Activated naive CD8-positive, alpha-beta T cell (primary cell): ENCODE data around the gene SBF1.

Source experiments
- H3K27ac Mint-ChIP-seq: one replicate; pipeline ENCODE4 v1.8.0; 2021; ENCODE audit warnings: mixed read lengths
- H3K27me3 Mint-ChIP-seq: one replicate; pipeline ENCODE4 v1.8.0; 2021; ENCODE audit warnings: mixed read lengths
- H3K36me3 Mint-ChIP-seq: one replicate; pipeline ENCODE4 v1.8.0; 2021; ENCODE audit warnings: mixed read lengths
- H3K4me1 Mint-ChIP-seq: one replicate; pipeline ENCODE4 v1.8.0; 2021; ENCODE audit warnings: low read depth, mixed read lengths
- H3K4me3 Mint-ChIP-seq: one replicate; pipeline ENCODE4 v1.8.0; 2021; ENCODE audit warnings: mild to moderate bottlenecking, mixed read lengths
- H3K9me3 Mint-ChIP-seq: one replicate; pipeline ENCODE4 v1.8.0; 2021; ENCODE audit warnings: low read depth, mixed read lengths

The SBF1 gene

DNA sequence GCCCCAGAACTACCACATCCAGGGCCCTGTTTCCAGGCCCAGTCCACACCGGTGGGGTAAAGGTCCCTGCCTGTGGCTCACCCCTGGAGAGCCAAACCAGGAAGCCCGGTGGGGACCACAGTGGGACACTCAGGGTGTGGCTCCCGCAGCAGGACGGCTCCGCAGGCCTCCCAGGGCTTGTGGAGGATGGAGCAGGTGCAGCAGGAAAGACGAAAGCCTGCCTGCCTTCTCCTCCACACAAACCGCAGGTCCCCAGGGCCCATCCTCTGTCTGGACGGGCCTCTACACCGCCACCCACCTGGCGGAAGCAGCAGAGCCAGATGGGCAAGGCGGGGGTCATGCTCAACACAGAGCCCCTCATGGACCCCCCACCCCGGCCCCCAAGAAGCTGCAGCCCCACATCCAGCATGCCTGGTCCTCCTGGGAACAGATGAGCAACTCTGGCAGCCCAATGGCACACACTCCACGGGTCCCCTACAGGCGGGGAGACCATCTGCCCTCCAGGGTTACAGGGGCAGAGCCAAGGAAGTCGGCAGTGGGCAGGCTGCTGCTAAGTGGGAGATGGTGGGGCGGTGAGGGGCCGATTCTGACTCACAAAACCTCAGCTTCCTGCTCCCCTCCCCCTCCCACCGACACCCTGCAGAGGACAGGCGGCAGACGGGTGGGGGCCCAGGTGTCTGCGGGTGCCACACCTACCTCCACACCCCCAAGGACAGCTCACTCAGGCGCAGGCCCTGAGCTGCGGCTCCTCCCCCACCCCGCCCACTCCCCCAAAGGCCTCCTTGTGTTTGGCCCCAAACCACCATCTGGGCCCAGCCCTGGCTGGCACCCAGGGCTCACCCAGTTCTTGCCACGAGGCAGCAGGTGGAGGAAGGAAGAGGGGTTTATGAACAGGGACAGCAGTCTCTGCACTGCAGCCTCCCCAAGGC lies 5.2 kb downstream of the SBF1 start:
- Mint-ChIP-seq H3K27ac (peak overlapping the region; percentile 95), H3K4me3 (peak overlapping the region; percentile 77)

DNA sequence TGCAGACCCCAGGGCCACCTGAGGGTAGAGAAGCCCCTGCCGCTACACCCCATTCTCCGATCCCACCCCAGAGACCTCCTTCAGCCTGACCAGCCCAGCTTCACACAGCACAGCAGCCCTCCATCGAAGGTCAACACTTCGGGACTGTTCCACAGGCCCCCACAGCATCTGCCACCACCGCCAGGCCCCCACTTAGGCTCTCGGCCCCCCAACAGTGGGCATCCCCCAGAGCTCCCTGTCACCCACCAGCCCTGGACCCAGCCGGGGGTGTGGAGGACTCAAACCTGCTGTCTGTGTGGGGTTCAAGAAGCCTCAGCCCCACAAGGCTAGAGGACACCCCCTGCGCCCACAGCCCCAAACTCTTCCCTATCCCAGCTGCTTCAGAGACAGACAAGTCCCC lies 6.2 kb downstream of the SBF1 start:
- H3K27ac Mint-ChIP-seq, result peak overlapping the region; percentile 95
- H3K4me1 Mint-ChIP-seq, result peaks cover 62% of the 10 kb centered on the region
- no peaks in the 10 kb centered on the region for H3K27me3 Mint-ChIP-seq
- no peaks in the 10 kb centered on the region for H3K9me3 Mint-ChIP-seq
- H3K36me3 Mint-ChIP-seq, result peaks cover 4% of the 10 kb centered on the region
- H3K4me3 Mint-ChIP-seq, result peak overlapping the region; percentile 77

More for the DNA sequence above, 5.2 kb downstream of the SBF1 start:
- H3K9me3 Mint-ChIP-seq, result no peaks in the 10 kb centered on the region
- peaks cover 68% of the 10 kb centered on the region for H3K4me1 Mint-ChIP-seq
- peaks cover 4% of the 10 kb centered on the region for H3K36me3 Mint-ChIP-seq
- no peaks in the 10 kb centered on the region for H3K27me3 Mint-ChIP-seq

DNA sequence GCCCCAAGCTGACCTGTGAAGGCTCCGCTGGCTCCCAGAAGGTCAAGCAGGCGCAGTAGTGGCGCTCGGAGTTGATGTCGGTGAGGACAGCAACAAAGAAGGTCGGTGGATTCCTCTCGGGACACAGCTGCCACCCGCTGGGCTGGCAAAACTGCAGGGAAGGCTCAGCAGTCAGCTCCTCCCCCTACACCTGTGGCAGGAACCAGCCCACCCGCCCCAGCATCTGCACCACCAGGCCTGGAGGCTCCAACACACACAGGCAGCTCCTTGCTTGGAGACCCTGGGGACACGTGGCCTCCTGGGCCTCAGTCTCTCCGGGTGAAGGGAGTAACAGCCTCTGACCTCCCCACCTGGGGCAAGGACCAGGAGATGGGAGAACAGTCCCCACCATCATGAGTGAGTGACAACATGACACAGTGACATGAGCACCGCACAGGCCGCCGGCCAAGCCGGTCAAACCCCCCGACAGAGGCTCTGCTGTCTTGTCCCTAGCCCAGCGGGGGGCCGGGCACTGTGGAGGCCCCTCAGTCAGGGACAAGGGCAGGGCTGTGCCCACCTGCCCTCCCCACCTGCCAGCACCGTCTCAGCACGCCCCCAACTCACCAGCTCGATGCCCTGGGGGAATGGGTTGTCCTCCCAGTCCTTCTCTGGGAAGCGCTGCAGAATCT lies 6.9 kb downstream of the SBF1 start:
- no peaks in the 10 kb centered on the region for H3K27me3 Mint-ChIP-seq
- H3K36me3 Mint-ChIP-seq, result peaks cover 4% of the 10 kb centered on the region
- peaks cover 55% of the 10 kb centered on the region for H3K4me1 Mint-ChIP-seq
- peak overlapping the region; percentile 77 for H3K4me3 Mint-ChIP-seq
- H3K9me3 Mint-ChIP-seq, result no peaks in the 10 kb centered on the region
- H3K27ac Mint-ChIP-seq, result no peak overlapping the region

DNA sequence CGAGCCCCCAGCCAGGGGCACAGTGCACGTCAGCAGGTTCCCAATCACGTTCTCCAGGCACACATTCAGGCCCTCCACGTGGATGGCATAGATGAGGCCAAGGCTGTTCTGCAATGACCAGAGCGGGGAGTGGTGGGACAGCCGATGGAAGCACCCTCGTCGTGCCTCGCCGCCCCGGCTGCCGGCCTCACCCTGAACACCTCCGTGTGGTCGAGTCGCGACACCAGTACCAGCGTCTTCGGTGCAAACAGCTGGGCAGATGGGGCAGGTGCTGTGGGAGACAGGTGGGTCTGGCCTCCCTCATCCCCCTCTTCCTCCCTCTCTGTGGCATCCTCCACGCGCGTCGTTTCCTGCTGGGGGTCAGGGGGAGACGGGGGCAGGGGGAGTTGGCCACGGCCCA lies 7.5 kb downstream of the SBF1 start:
- no peaks in the 10 kb centered on the region for H3K9me3 Mint-ChIP-seq
- no peak overlapping the region for H3K27ac Mint-ChIP-seq
- no peaks in the 10 kb centered on the region for H3K27me3 Mint-ChIP-seq
- H3K4me3 Mint-ChIP-seq, result peak overlapping the region; percentile 44
- H3K4me1 Mint-ChIP-seq, result peaks cover 50% of the 10 kb centered on the region
- peaks cover 4% of the 10 kb centered on the region for H3K36me3 Mint-ChIP-seq

DNA sequence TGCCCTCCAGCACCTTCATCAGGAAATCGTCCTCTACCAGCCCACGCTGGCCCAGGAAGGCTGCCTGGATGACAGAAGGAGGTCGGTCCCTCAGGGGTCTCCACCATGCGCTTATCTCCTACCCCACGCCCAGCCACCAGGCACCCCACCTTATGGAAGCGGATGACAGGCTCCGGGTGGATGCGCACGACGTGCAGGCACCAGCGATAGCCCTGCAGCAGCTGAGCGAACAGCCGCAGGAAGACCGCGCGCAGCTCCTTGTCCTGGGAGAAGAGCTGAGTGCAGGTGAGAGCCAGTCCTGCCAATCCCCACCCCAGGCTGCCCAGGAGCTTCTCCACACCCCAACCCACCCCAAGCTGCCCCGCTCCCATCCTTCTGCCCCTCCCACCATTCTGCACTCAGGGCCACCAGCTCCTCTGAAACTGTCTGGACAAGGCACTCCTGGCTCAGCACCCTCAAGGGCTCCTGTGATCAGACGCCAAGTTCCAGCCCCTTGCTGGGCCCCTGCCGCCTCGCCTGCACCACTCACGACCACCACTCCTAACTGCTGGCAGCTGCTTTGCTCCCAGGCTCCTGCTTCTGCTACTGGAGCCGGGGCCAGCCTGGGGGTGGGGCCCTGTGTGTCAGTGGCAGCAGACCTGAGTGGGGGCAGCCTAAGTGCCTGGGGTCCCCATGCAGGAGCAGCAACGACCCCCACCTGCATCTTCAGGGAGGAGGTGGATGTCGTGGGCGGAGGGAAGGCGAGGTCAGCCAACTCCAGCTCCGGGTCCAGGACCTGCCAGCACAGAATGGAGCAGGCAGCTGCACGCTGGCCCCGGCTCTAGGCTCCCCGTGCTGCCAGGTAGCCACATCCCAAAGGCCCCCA lies 9.5 kb downstream of the SBF1 start:
- H3K4me3 Mint-ChIP-seq, result no peak overlapping the region
- no peaks in the 10 kb centered on the region for H3K9me3 Mint-ChIP-seq
- peaks cover 4% of the 10 kb centered on the region for H3K36me3 Mint-ChIP-seq
- H3K27ac Mint-ChIP-seq, result no peak overlapping the region
- peaks cover 31% of the 10 kb centered on the region for H3K4me1 Mint-ChIP-seq
- no peaks in the 10 kb centered on the region for H3K27me3 Mint-ChIP-seq

DNA sequence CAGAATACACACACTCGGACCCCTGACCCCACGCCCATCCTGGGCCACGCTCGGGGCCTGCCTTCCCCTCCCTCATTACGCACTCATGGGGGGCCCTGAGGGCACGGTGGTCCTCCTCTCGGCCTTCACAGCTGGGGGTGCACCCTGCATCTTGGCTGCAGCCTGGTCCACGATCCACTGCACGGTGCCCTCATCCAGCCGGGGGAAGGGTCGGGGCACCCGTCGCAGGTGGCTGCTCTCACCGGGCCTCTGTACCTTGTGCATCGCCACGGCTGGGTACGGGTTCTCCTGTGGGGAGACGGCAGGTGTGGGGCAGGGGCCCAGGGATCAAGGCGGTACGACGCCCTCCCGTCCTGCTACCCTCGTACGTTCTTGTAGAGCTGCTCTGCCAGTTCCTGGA lies 10.4 kb downstream of the SBF1 start:
- H3K9me3 Mint-ChIP-seq, result no peaks in the 10 kb centered on the region
- H3K27me3 Mint-ChIP-seq, result no peaks in the 10 kb centered on the region
- no peak overlapping the region for H3K4me3 Mint-ChIP-seq
- H3K27ac Mint-ChIP-seq, result no peak overlapping the region
- H3K4me1 Mint-ChIP-seq, result peaks cover 26% of the 10 kb centered on the region
- H3K36me3 Mint-ChIP-seq, result peaks cover 4% of the 10 kb centered on the region

DNA sequence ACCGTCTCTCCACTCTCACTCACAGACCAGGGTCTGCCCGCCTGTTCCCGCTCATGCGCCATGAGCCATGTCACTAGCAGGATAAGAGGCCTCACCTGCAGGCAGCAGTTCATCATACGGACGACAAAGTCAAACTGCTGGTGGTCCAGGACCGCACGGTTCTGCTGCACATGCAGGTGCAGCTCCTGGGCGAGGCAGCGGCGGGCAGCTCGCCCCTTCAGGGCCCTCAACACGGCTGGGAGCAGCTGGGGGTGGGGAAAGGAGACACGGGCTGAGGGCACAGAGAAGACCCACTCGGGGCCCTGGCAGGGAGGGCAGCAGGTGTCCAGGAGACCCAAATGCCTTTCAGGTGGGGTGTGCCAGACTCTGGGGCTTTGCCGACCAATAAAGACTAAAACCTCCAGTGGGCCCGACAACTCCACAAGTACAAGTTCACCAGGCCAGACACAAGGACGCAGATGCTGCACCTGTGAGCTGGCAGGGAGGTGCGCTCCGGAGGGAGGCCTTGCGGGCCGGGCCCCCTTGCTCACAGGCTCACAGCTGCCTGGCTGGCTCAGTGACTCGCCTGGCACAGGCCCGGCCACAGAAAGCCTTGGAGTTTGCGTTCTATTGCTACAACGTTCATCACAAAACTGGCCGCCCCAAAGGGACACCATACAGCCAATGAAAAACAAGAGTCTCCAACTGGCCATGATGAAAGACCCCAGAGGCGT lies 11.5 kb downstream of the SBF1 start:
- Mint-ChIP-seq H3K36me3 (peaks cover 4% of the 10 kb centered on the region), H3K9me3 (no peaks in the 10 kb centered on the region), H3K27me3 (no peaks in the 10 kb centered on the region), H3K4me1 (peaks cover 18% of the 10 kb centered on the region), H3K4me3 (no peak overlapping the region), H3K27ac (no peak overlapping the region)

DNA sequence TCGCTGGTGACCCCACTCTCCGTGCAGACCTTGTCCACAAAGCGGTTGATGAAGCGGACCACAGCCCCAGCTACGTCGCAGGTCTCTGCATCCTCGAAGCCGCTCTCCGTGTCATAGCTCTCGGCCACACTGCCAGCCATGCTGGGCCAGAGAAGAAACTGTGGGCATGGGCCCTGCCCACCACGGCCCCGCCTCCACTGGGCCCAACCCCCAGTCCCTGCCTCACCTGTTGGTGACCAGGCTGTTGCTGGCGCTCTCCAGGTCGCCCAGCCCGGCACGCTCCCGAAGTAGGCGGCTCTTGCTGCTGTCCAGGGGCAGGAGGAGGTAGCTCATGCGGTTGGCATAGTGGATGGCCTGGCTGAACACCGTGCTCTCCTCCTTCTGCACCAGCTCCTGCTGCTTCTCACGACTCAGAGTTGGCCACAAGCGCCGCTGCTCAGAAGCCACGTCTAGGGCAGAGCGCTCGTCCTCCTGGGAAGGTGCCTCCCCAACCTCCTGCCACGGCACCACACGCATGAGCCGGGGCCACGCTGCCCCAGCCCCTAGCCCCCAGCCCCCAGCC lies 12.8 kb downstream of the SBF1 start:
- Mint-ChIP-seq H3K9me3 (no peaks in the 10 kb centered on the region), H3K36me3 (peaks cover 4% of the 10 kb centered on the region), H3K27me3 (no peaks in the 10 kb centered on the region), H3K4me3 (no peak overlapping the region), H3K4me1 (peaks cover 10% of the 10 kb centered on the region), H3K27ac (no peak overlapping the region)

DNA sequence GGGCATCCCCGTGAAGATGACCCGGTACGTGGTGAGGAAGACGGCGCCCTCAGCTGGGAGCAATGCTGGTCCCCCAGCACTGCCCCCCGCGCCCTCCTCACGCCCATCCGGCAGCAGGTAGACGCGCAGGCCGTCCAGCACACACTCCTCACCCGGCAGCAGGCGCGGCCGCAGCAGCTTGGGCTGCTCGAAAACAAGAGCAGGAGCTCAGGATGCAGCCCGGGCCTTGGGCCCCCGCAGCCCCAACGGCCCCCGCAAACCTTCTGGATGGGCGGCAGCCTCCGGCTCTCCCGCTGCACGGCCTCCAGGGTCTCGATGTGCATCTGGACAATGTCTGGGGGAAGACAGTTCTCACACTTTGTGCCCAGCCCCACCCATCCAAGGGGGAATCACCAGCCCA lies 13.3 kb downstream of the SBF1 start:
- Mint-ChIP-seq H3K9me3 (no peaks in the 10 kb centered on the region), H3K36me3 (no peaks in the 10 kb centered on the region), H3K27ac (no peak overlapping the region), H3K4me3 (no peak overlapping the region), H3K27me3 (no peaks in the 10 kb centered on the region), H3K4me1 (peaks cover 5% of the 10 kb centered on the region)

DNA sequence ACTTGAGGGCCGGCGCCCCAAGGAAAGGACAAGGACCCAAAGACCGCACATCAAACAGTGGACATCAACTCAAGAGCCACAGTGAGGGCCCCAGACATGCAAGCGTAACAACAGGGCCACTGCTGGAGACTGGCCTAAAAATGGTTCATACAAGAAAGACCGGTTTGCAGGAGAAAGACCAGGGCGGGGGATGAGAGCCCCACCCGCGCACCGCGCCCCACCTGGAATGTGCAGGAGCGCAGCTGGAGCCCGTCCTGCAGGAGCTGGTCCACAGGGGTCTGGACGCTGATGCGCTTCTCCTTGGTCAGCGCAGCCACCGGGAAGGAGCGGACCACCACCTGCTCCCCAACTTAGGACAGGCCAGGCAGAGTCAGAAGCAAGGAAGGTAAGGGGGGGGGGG lies 13.9 kb downstream of the SBF1 start:
- no peak overlapping the region for H3K27ac Mint-ChIP-seq
- H3K4me3 Mint-ChIP-seq, result no peak overlapping the region
- H3K4me1 Mint-ChIP-seq, result peaks cover 2% of the 10 kb centered on the region
- H3K36me3 Mint-ChIP-seq, result no peaks in the 10 kb centered on the region
- no peaks in the 10 kb centered on the region for H3K27me3 Mint-ChIP-seq
- H3K9me3 Mint-ChIP-seq, result no peaks in the 10 kb centered on the region

DNA sequence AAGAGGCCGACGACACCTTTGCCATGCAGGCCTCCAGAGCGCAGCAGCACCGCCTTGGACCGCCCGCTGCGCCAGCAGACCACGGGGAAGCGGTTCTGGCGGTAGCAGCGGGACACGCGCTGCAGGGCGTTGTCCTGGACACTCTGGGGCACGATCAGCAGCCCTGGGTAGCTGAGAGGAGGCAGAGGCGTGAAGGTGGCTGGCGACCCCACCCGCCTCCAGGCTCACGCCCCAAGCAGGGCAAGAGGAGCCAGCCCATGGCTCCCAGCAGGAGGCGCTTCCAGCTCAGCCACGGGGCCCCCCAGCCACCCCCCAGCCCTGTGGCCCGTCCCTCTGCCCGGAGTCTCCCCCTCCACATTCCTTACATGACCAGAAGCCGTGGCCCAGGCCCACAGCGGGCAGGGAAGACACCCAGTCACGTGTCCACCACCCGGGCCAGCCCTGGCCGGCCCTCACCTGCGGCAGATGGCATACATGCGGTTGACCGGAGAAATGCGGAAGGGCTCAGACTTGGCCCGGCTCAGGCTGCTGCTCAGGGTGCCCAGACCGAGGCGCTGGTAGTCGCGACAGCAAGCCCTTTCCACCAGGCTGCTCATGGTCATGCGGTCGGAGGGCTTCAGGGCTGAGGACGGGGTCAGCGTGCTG lies 15.2 kb downstream of the SBF1 start:
- no peak overlapping the region for H3K27ac Mint-ChIP-seq
- peaks cover 2% of the 10 kb centered on the region for H3K4me1 Mint-ChIP-seq
- H3K4me3 Mint-ChIP-seq, result no peak overlapping the region
- no peaks in the 10 kb centered on the region for H3K9me3 Mint-ChIP-seq
- H3K27me3 Mint-ChIP-seq, result no peaks in the 10 kb centered on the region
- no peaks in the 10 kb centered on the region for H3K36me3 Mint-ChIP-seq

DNA sequence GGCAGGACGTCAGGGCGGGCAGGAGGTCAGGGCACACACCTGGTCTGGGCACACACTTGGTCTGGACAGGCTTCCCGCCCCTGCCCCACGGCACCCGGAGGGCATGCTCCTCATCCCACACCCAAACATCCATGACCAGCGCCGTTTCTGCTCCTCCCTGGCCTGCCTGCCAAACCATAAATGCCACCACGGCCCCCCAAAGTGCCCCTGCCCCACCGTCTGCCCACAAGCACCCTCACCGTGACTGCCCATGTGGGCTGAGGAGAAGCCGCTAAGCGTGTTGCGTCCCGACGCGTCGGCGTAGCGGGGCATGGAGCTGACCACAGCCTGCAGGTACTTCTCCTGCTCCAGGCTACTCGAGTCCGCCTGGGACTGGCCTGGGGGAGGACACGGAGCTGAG lies 15.8 kb downstream of the SBF1 start:
- H3K27ac Mint-ChIP-seq, result no peak overlapping the region
- no peaks in the 10 kb centered on the region for H3K36me3 Mint-ChIP-seq
- no peak overlapping the region for H3K4me3 Mint-ChIP-seq
- no peaks in the 10 kb centered on the region for H3K9me3 Mint-ChIP-seq
- no peaks in the 10 kb centered on the region for H3K27me3 Mint-ChIP-seq
- H3K4me1 Mint-ChIP-seq, result peaks cover 2% of the 10 kb centered on the region

DNA sequence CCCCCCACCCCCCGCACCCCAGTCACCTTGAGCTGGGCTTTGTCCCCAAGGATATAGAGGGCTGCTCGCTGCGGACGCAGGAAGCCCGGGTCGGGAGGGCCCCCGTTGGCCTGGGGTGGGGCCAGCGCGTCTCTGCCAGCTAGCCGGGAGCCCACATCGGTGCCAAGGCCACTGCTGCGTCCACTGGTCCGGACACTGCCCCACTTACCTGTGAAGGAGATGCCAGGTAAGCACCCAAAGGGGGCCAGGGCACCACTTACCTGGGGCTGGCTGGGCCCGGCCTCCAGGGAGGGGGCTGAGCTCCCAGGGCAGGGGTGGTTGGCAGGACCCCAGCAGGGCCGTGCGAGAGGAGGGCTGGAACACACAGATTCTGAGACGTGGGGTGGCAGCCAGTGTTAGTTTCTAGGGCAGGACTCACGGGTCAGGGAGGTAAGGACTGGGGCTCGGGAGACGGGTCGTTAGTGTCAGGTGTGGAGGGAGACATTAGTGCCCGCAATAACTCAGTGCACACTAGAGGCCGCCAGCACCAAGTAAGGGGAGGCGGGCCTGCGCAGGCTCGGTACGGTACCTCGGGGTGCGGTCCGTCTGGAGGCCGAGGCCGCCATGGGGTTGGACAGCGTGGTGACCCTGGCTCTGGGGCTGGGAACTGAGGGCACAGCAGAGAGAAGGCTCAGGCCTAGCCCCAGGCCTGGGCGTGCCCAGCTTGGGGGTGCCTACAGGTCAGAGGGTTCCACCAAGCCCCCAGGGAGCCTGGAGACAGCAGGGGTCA lies 18.2 kb downstream of the SBF1 start:
- Mint-ChIP-seq H3K27me3 (no peaks in the 10 kb centered on the region), H3K4me3 (no peak overlapping the region), H3K36me3 (peaks cover 2% of the 10 kb centered on the region), H3K27ac (peak overlapping the region; percentile 17), H3K9me3 (no peaks in the 10 kb centered on the region), H3K4me1 (peaks cover 9% of the 10 kb centered on the region)
